K562 (cell line): ENCODE results near the gene KRT222.

Experiments used
- ELK1 ChIP-seq: sonication (generic); formaldehyde crosslinking; IDR thresholded peaks from 2 replicates; pipeline ENCODE4 v1.8.1; 2022; ENCODE audit warnings: missing genetic modification reagents
- MIER1 ChIP-seq: fragments of 450-650 bp; IDR thresholded peaks from 2 replicates; pipeline ENCODE4 v1.6.1; 2016; ENCODE audit warnings: antibody characterized with exemption, mild to moderate bottlenecking, low read depth

GRCh38 chr17:40637931-40638330, 27.0 kb downstream of the KRT222 start:
- no peak for TF ChIP-seq ELK1 (CRISPR knock-in tag)
- no peak for TF ChIP-seq MIER1
